HG03196 (cell line): Measurements from ENCODE around the gene TBC1D10A.

Experiments used
- ATAC-seq: cut with Tn5 transposase; IDR thresholded peaks from one replicate; pipeline ENCODE4 v1.9.1; 2021; ENCODE audit not compliant: unreplicated experiment

TBC1D10A gene

DNA sequence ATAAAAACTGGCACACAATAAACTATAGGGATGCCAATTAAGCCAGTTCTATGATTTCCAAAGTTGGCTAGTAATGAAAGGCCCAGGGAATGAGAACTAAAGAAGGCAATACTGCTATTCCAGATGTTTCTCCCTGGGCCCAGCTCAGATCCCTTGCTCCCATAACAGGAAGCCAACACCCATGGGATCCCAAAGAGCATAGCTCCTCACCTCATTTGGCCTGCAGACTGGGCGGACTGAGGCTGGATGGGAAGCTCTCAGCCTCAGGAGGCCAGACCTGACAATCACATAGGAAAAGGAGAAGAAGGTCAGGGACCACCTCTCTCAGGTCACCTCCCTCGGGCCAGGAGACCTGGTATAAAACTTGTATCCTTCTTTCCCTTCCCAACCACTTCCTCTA lies 5.3 kb downstream of the TBC1D10A start:
- no peak for ATAC-seq

GRCh38 chr22:30320021-30320556 lies 6.7 kb downstream of the TBC1D10A start:
- no peak for ATAC-seq

DNA sequence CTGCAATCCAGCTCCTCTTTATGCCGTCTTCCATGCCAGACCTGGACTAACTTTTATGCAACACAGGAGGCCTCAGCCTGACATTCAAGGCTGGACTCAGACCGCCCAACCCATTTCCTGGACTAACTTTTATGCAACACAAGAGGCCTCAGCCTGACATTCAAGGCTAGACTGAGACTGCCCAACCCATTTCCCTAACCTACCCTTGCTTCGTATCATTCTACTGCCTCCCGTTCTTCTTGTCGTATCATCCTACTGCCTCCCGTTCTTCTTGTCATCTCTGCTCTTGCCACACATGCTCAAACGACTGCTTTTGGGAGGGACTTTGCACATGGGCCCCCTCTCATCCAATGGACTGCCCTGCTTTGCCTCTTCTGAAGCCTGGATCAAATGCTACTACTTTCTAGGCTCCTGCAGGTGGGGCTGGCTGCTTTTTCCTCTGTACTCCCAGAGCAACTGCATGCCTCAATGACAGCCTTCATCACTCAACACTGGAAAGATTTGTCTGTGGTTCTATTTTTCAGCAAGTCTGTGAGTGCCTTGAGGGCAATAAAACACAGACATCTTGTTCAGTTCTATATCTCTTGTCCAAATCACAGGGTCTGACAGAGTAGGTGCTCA lies 7.8 kb downstream of the TBC1D10A start:
- ATAC-seq, result no peak

DNA sequence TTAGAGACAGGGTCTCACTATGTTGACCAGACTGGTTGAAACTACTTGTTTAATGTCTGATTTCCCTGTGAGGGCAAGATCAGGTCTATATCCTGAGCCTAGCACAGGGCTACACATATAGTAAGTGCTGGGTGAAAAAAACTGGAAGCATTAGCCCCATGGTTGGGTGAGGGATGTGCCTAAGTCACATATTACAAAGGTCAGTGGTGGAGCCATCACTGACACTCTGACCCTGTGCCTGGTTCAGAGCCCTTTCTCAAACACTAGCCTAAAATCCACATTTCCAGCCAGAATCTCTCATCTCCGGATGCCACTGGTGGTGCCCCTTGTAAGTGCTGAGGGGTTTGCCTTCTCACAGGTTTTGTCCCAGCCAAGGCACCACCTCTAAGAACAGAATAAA lies 9.0 kb downstream of the TBC1D10A start:
- ATAC-seq, result no peak

- no peak for ATAC-seq
Measured at GRCh38 chr22:30315962-30316576, 10.7 kb downstream of the TBC1D10A start.

DNA sequence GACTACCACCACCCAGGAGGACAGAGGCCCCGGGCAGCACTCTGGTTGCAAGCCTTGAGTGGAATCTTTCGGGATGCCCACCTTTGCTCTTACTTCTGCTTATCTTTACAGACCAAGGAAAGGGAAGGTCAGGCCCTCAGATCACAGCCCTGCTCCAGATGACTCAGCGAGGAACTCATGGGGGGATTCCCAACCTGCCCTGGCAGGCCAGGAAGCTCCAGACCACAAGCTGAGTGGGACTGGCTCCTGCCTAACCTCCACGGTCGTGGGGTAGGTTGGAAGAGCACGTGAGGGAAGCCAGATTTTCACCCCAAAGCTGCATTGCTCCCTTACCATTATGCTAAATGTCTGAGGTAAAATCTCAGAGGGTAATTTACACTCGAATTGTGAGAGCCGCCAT lies 11.8 kb downstream of the TBC1D10A start:
- ATAC-seq, result no peak

- no peak for ATAC-seq
Measured at GRCh38 chr22:30313527-30314363, 13.0 kb downstream of the TBC1D10A start.

DNA sequence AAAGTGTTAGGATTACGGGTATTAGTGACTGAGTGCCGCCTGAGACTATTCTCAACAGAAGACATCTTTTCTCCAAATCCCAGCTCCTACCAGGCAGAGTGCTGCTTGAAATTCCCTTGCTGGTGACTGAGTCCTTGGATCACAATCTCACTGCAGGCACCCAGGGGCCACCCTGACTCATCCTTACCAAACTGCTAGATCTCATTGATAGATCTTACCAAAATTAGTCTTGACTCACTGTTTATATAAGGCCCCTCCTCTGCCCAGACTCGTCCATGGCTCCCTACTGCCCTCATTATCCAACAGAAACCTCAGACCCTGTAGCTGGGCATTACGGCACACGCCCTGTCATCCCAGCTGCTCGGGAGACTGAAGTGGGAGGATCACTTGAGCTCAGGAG lies 14.7 kb downstream of the TBC1D10A start:
- no peak for ATAC-seq

GRCh38 chr22:30310881-30311771 lies 15.6 kb downstream of the TBC1D10A start:
- ATAC-seq, result no peak

DNA sequence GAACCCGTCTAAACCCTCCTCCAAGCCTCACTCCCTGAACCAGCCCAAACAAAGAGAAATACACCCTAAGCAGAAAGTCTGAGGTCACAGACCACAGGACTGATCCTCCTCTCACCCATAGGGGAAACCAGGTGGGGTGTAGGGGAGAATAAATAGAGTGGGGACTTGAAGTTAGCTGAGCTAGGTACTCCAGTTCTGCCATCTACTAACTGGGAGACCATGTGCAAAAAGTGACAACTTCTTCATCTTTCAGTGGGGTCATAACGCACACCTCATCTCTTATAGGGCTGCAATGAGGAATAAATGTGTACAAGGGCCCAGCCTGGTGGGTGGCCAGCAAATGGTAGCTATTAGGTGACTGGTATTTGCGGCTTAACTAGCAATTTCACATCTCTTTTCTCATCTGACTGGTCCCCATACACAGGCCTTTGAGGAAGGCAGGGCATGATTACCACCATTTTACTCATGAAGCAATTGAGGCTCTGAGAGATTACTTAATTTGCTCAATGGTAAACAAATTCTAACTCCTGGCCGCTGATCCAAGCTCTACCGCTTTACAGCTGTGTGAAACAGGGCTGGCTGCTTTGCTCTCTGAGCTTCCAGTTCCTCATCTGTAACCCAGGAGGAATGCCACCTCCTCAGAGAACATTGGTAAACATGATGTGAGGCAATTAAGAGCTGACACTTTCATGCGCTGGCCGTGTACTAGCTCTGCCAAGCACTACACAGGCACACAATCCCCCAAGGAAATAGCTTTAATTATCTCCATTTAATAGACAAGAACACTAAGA lies 16.6 kb downstream of the TBC1D10A start:
- no peak for ATAC-seq

GRCh38 chr22:30308518-30309230 lies 18.1 kb downstream of the TBC1D10A start:
- no peak for ATAC-seq

DNA sequence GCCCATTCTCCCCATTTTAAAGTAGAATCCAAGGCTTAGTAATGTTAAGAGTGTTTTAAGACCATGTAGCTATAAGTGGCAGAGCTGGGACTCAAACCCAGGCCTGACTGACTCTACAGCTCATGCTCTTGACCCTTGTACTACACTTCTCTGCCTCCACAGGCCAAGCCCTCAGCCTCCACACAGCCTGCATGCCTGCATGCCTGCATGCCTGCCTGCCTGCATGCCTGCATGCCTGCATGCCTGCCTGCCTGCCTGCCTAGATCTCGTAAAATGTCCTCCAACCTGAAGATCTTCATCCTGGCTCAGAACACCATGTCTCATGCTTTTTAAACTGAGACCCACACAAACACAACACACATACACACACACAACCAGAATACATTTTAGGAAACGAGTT lies 18.6 kb downstream of the TBC1D10A start:
- no peak for ATAC-seq

DNA sequence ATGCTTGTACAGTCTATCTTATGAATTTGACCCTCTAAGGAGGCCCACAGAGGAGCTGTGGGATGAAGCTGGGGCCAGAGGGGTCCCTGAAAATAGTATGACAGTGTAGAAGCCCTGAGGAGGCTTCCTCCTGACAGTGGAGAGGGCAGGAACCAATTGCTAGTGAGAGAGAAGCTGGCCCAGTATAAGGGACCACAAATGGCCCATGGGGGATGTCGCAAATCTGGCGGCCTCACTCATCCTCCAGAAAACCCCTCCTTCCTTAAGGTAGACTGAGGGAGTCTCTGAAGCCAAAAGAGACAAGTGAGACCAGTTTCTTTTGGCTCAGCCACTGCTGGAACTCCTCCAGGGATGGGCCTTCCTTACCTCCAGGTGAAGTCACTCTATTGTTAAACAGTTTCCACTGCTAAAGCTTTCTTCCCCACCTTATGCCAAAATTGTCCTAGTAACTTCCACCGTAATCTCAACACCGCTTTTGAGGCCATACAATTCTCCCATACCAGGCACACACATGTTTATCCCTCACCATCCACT lies 19.6 kb downstream of the TBC1D10A start:
- no peak for ATAC-seq

GRCh38 chr22:30306627-30307011 lies 20.1 kb downstream of the TBC1D10A start:
- ATAC-seq, result no peak

DNA sequence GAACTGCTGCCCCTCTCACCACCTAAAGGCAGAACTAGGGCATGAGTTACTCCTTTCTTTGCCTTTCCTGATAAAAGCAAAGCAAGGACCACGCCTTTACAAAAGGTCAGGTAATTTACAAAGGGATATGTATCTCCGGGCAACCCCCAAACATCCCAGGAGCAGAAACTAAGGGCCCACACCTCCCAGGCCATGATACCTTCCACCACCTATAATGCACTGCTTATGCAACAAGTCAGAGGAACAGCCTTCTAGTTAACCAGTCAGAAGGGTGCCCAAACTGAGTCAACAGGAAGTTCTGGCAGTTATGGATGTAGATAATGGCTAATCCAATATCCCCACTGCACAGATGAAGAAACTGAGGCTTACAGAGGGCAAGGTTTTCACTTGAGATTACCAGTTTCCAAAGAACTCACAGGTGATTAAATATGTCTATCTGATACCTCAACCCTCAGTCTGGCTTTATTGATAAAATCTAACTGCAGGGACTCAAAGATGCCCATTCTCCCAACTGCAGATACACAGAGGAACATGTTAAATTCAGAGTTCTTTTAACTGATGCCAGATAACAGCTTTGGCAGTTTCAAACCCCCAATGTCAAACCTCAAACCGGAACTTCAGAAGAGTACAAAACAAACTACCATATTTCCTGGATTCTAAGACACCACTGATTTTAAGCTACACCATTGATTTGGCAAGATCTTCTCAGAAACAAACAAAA lies 20.7 kb downstream of the TBC1D10A start:
- no peak for ATAC-seq

DNA sequence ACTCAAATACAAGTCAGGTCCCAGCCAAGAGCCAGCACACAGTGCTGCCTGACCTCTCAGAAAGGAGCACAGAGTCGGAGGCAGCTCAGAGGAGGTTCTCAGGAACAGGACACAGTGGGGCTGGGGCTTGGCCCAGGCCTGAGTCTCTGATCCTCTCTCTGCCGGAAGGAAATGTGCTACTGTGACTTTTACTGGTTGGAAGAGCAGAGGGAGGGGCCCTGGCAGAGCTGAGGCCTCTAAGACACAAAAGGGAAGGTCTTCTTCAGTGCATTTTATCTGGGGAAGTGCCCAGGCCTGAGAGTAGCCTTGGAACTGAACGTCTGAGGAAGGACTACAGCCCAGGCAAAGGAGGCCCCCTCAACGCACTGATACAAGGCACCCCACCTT lies 21.2 kb downstream of the TBC1D10A start:
- ATAC-seq, result peak; percentile 40

GRCh38 chr22:30304495-30305244 lies 22.1 kb downstream of the TBC1D10A start:
- no peak for ATAC-seq

- no peak for ATAC-seq
Measured at GRCh38 chr22:30302810-30303138, 24.0 kb downstream of the TBC1D10A start.
